ENCODE measurements around the gene IFT81.

IFT81 gene

GRCh38 chr12:110159671-110160245 lies 35.6 kb downstream of the IFT81 start:
- no peak for DNase-seq

DNA sequence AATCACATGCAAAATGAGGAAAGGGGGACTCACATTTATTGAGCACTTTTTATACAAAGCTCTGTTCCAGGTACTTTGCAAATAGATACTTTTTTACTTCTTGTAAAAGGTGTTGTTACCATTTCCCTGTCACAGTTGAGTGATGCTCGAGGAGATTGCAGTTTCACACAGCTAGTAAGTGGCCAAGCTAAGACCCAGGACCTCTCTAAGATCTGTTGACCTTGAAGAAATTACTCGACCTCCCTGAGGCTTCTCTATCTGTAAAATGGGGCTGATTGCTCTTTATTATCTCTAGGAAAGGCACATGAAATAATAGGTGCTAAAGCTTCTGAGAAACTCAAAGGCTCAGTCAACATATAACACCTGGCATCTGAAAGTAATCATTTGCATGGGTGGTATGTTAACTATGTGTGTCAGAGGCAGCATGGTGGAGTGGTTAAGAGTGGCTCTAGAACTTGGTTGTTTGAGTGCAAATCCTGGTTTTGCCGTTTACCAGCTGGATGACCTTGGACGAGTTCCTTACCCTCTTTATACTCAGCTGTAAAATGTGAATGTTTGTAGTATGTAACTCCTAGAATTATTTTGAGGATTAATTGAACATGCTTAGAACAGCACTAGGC lies 41.5 kb downstream of the IFT81 start:
- DNase-seq, result no peak

- no peak for DNase-seq
These were observed 44.7 kb downstream of the IFT81 start for GRCh38 chr12:110168732-110169455.

DNA sequence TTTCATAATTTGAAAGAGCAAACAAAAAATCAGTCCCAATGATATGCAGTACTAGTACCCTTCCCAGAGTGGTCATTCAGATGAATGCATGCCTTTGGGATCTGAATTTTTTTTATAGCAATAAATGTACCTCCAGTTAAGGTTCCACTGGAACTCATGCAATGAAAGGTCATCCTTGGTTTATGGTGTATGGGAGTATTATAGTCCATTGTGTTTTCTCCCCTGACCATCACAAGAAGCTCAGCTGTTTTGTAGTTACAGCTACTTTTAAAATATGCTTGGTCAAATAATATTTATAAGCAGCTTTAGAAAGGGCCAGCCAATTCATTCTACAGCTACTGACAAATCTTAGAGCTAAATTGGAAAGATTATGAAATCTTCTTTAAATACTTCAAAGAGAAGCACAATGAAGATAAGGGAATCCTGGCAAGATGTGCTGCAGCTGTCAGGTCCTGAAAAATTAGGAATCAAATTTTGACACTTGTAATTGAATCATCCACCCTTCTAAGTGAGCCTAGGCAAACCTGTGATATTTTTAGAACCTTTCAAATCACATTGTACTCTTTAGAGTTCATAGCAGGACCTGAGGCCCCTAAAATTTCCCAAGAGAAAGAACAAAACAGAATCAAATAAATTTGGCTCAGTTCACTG lies 46.5 kb downstream of the IFT81 start:
- DNase-seq, result no peak

DNA sequence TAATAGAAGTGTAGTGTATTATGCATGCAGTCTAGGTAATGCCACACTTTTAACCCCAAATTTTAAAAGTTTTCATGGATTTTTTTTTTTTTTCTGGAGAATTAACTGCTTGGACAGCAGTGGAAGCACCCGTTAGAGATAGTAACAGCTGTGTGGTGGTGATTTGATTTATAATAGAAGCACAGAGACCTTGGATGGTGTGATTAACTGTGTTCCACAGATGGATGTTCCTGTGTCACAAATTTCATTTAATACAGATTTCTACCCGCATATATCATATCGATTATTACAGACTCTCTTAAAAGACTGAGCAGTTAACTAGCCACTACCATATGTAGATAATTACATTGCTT lies 47.0 kb downstream of the IFT81 start:
- DNase-seq, result no peak

DNA sequence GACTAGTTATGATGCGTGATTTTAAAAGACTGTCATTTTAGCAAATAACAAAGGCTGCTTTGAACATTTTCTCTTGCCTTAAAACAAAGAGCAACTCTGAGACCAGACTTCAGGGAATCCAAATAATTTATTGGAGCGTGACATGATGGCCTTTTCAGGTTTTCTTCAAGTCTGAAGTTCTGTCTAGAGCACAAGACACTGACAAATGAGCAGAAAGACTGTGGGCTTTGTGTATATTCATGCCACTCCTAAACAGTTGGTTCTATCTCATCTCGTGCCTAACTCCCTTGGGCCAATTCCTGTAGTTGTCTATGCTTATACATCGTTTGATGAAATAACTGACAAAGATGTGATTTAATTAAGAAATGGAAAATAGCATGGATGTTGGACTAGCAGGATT lies 47.5 kb downstream of the IFT81 start:
- no peak for DNase-seq

- no peak for DNase-seq
These were observed 50.3 kb downstream of the IFT81 start for GRCh38 chr12:110174373-110174996.

DNA sequence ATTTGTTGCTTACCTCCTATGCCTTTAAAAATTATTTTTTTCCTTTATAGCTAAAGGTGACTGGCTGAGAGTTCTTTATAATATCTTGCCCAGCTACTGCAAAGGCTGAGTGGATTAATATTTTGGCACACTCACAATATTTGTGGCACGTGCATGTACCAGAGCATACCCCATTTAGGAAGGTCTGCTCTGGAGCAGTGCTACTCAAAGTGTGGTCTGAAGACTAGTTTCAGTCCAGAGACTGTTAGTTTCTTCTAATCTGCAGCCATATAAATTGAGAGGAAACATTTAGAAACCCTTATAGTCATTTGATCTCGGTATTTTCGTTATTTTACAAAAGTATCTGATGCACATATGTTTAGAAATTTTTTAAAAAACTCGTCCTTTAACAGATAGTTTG lies 51.0 kb downstream of the IFT81 start:
- no peak for DNase-seq

GRCh38 chr12:110176745-110177144 lies 52.6 kb downstream of the IFT81 start:
- DNase-seq, result no peak

DNA sequence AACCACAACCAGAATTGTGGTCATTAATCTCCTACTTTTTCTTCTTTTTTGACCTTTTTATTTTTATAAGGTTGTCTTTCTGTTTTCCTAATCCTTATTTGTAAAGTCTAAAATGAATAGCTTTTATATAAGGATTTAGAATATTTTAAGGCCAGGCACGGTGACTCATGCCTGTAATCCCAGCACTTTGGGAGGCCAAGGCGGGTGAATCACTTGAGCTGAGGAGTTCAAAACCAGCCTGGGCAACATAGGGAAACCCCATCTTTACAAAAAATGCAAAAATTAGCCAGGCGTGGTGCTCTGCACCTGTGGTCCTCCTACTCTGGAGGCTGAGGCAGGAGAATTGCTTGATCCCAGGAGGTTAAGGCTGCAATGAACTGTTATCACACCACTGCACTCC lies 55.1 kb downstream of the IFT81 start:
- peak; percentile 38 for DNase-seq

DNA sequence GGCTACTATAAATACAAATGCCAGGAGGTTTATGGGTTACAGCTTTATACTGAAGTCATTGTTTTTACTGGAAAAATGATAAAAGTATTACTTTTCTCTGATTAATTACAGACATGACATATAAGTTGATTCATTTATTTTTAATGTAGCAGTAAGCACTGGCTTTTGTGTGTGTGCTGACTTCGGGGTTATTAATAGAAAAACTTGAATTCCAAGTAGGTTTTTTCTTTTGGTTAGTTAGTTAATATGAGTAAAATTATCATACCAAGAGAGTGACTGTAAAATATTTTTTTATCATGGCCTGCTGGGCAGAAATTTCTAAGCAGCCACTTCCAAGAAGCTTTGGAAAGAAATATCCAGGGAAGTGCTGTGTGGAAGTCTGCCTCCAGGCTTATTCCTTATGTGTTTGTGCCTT lies 56.4 kb downstream of the IFT81 start:
- DNase-seq, result no peak

DNA sequence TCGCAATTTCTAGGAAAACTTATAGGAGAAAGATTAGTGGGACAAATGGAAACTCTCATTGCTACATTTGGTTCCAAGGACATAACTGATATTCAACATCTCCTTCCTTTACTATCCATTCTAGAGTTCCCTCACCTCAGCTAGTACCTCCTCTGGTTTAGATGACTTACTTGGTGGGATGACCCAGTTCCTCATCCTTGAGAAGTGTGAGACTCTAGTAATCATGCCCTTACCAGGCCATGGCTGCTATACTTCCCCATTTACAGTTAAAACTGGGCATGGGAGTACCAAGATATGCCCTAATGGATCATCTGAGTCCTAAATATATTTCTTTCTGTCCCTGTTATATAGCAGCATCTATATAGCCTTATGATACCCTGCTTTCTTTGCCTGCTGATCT lies 58.1 kb downstream of the IFT81 start:
- no peak for DNase-seq

DNA sequence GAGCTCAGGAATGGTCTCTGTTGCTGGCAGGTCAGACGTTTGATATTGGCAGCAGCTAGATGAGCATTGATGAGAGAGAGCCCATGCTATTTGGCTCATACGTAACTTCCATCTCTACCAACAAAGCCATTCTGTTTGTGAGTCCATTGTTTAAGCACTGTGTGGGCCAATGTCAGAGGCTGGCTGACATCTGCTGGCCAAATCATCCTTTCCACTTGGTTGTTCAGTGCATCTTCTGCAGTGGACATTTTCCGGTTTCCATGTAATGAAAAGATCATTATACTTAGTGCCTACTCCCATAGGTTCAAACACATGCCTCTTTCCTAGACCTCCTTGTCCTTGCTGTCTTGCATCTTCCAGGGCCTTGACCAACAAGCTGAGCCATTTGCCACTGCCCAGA lies 59.2 kb downstream of the IFT81 start:
- DNase-seq, result no peak

- DNase-seq, result no peak
These were observed 61.5 kb downstream of the IFT81 start for GRCh38 chr12:110185626-110186025.

GRCh38 chr12:110186059-110186458 lies 61.9 kb downstream of the IFT81 start:
- no peak for DNase-seq

- DNase-seq, result no peak
These were observed 69.0 kb downstream of the IFT81 start for GRCh38 chr12:110193196-110193595.

DNA sequence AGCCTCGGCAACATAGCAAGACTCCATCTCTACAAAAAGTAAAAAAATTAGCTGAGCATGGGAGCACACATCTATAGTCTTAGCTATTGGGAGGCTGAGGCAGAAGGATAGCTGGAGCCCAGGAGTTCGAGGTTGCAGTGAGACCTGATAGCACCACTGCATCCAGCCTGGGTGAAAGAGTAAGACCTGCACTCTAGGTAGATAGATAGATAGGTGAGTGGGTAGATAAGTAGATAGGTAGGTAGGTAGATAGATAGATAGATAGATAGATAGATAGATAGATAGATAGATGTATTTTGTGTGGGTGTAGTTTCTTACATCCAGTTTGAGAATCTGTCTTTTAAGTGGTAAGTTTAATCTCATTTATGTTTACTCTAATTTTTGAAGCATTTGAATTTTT lies 72.8 kb downstream of the IFT81 start:
- DNase-seq, result no peak

- DNase-seq, result no peak
These were observed 74.2 kb downstream of the IFT81 start for GRCh38 chr12:110198386-110198785.

GRCh38 chr12:110199339-110200123 lies 75.4 kb downstream of the IFT81 start:
- DNase-seq, result no peak

GRCh38 chr12:110200124-110200417 lies 75.9 kb downstream of the IFT81 start:
- no peak for DNase-seq

- no peak for DNase-seq
These were observed 77.8 kb downstream of the IFT81 start for GRCh38 chr12:110201995-110202394.

DNA sequence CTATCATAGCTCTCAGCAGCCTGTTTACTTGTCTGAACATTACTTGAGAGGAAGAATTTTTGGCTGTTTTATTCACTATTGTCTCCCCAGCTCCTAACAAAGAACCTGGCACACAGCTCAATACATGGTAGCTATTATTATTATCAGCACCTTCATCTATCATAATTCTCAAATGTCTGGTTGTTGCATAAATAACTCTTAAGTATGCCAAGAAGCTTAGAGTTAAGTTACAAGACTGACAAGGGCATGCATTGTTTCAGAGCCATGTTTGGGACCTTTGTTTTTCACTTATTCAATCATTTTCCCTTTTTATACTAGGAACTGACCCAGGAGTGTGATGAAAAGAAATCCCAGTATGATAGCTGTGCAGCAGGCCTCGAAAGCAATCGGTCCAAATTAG lies 79.4 kb downstream of the IFT81 start:
- no peak for DNase-seq

GRCh38 chr12:110205931-110206330 lies 81.8 kb downstream of the IFT81 start:
- no peak for DNase-seq

Data from NCI-H226 (cell line).